EL (cell line): Measurements from ENCODE around the gene MYOM1.
"Not testable (repeated sequence)": the region's sequence is repeated elsewhere in the genome, so short reads cannot be mapped to it uniquely, and the experiment has no call there.

Experiments used
- DNase-seq: peaks from one replicate; pipeline ENCODE4 v3.0.0-alpha.2; 2016

The MYOM1 gene

DNA sequence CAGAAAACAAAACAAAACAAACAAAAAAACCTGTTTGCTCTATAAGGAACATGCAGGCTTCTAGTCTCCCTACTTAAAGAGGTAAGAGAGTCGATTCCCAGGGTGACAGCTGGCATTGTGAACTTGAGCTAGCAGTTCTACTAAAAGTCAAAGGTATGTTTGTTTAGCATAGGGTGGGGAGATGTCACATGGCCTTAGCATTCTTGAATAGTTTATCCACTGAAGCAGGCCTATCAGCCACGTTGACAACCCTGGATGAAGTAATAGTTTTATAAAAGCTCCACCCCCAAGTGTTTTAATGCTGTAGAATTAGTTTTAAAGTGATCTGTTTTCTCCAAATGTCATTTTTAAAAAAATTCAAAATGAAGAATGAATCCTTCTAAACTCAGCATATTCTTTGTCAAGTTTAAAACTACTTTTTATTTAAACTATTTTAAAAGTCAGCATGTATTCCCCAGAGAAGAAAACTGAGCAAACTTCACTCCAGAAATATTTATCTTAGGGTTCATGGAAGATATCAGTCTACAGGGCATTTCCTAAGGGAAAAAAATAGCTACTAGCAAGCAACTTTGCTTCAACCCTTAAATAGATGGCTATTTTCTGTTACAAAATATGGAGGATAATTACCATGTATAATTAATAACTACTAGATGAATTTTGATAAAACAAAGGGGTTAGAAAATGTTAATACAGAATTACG is 1.7 kb downstream of the MYOM1 start:
- peak; percentile 6 for DNase-seq

- no peak for DNase-seq
Observed at GRCh38 chr18:3216987-3217386, 2.8 kb downstream of the MYOM1 start.

- no peak for DNase-seq
Observed at GRCh38 chr18:3214855-3215637, 4.7 kb downstream of the MYOM1 start.

- DNase-seq = no peak
Observed at GRCh38 chr18:3213300-3214059, 6.3 kb downstream of the MYOM1 start.

GRCh38 chr18:3212657-3213056 is 7.1 kb downstream of the MYOM1 start:
- no peak for DNase-seq

DNA sequence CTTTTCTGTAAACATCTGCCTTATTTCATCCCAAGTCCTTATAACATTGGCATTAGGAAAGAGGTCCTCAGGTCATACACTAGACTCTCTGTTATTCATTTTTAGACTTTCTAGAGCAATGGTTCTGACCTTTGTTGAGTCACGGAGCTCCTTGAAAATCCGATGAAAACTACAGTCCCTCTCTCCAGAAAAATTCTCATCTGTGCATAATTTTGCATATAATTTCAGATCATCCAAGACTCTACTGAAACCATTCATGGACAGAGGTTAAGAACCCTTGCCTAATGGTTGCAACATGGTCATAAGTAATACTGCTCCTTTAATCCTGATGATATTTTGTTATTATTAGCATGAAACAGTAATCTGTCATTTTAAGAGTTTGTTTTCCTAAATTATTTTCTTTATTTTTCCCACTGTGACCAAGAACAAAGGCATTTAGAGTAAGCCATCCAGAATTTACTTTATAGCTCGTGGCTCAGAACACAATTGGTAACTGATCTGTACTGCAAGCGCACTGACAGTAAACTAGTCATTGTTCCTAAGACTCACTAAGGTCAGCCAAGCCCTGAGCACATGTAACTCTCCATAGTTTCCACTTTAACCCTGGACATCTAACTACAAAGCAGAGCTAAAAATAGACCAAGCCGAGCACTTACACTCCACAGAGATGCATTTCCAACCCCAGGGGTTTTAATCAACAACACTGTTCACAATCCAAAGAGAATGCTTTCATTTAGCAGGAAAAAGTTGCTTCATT is 8.4 kb downstream of the MYOM1 start:
- peak; percentile 7 for DNase-seq

DNA sequence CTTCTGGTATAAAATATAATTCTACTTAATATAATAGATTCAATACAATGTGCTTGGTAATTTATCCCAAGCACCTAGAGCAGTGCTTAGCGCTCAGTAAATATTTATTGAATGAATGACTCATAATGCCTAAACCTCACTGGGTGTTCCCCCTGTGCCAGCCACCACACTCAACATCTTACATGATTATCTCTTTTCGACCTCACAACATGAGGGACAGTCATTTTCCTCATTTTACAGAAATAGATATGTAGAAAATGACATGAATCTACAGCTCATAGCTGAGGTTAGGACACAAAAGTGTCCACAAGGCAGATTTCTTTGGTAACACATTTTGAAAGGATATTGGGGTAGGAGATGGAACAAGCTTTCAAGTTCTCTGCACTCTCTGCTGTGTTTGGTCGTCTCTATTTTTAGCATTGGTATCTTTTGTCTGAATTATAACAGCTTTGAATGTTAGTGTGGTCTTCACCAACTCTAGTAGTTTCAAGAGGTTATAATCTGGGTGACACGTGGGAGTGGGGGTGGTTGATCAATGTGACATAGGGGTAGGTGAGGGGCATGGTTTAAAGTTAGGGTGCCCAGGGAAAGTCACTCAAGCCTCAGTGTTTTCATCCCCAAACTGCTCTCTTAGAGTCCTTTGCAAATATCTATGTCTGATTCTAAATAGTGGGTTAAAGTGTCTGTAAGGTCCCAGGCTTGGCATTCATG is 9.8 kb downstream of the MYOM1 start:
- DNase-seq = no peak

DNA sequence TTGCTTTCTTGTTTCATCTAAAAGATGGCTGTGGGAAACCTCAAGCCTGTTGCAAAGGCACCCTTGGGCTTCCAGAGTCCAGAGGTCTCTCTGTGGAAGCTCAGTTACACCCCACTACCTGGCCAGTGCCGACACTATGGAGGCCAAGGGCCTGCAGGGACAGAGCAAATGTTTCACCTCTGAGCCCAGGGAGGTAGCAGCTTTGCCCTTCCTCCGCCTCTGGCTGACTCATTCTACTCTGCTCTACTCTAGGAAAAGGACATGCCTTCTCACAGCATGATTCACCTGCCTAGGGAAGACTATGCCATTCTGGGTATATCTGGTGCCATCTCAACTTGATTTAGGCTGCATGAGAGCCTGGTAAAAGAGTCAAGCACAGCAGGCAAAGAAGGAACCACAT is 12.2 kb downstream of the MYOM1 start:
- DNase-seq = peak; percentile 35

DNA sequence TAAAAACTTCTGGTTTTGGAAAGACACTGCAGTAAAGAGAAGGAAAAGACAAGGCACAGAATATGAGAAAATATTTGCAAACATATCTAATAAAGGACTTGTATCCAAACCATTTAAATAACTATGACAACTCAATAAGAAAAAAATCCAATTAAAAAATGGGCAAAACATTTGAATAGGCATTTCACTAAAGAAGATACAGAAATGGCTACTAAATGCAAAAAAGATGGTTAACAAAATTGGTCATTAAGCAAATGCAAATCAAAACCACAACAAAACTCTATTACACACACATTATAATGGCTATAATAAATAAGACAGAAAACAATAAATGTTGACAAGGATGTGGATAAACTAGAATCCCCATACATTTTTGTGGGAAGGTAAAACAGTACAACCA is 14.5 kb downstream of the MYOM1 start:
- DNase-seq = no peak

DNA sequence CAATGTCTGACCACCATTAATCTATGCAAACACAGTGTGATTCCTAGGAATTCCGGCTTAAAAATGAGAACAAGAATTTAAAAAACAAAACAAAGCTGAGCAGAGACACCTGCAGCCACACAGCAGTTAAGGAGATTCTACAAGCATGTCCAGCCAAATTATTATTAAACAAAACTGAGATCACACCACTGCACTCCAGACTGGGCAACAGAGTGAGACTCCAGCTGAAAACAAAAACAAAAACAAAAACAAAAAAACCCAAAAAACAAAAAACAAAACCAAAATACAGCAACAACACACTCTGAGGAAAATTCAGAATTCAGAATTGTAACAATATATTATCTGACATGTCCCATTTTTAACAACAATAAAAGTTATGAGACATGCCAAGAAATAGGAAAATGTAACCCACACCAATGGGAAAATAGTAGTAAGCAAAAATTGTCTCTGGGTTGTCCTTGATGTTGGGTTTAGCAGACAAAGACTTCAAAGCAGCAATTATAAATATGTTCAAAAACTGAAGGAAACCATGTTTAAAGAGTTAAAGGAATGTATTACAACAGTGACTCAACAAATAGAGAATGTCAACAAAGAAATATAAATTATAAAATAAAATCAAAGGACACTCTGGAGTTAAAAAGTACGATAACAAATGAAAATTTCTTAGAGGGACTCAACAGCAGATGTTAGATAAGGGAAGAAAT is 19.7 kb downstream of the MYOM1 start:
- DNase-seq = no peak

DNA sequence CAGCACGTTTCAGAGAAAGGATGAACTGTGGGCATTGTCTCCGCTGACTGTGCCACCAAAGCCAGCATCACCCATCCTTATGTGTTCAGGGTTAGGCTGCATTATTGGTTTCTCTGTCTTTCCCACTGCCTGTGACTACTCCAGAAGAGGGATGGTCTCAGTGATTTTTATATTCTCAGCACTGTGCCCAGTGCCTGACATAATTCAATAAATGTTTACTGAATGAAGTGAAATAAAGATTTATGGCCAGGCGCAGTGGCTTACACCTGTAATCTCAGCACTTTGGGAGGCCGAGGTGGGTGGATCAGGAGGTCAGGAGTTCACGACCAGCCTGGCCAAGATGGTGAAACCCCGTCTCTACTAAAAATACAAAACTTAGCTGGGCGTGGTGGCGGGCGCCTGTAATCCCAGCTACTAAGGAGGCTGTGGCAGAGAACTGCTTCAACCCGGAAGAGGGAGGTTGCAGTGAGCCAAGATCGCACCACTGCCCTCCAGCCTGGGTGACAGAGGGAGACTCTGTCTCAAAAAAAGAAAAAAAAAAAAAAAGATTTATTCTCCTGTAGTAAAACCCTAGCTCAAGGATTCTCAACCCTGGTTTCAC is 21.4 kb downstream of the MYOM1 start:
- DNase-seq = not testable (repeated sequence)

DNA sequence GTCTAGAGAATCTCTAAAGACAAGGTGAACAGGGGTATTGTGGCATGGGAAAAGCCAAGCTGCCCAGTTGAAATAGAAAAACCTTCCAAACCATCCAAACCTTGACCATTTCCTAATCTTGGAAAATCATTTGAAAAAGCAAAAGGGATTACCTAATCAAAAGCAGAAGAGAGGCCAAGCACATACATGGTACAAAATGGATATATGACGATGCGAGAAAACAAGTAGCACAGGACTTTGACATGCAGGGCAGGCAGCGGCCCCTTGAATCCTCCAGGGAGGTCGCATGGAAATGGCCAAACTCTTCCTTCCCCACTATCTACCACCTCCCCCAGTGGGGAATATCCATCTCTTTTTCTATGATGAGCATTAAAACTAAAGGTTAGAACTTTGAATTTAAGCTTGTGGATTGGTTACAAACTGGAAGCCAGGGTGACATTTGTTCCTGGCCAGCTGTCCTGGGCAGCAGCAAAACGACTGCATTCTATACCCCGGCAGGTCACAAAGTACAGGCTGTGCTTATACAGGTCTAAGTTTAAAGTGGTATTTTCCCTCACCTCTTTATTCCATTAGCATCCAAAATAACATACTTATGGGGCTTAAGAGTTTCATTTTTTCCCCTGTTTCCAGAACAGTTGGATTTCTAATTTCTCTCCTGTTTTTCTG is 24.7 kb downstream of the MYOM1 start:
- no peak for DNase-seq

DNA sequence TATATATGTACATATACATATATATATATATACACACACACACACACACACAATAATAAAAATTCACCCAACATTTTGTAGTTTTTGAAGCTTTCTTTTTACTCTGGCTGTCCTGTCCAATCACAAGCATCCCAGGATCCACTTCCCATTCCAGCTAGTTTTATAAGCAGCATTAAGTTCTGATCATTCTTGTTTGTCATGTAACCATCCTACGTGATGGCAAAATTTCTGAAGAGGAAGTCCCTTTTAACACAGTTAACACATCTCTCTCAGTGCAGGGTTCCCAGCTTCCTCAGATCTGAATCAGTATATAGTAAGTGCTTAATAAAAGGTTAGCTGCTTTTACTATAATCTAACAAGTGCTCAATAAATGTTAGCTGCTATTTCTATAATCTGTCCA is 26.4 kb downstream of the MYOM1 start:
- no peak for DNase-seq

GRCh38 chr18:3192752-3193151 is 27.0 kb downstream of the MYOM1 start:
- DNase-seq = no peak

- no peak for DNase-seq
Observed at GRCh38 chr18:3192286-3192685, 27.5 kb downstream of the MYOM1 start.

DNA sequence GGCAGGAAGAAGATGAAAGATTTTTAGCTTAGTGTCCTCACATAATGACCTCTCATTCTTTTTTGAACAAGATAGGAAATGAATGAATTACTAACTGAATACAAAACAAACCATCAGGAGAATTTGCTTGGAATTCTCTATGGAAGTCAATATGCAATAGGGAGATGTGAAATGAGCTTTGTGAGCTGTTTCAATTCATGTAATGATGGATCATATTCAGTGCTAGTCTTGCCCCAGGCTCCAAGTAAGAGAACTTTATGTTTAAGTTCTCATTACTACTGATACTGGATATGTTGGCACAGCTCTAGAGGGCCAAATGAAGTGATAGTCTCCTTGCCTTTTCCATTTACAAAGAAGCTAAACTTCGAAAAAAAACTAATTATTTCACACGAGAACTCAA is 29.2 kb downstream of the MYOM1 start:
- DNase-seq = no peak

DNA sequence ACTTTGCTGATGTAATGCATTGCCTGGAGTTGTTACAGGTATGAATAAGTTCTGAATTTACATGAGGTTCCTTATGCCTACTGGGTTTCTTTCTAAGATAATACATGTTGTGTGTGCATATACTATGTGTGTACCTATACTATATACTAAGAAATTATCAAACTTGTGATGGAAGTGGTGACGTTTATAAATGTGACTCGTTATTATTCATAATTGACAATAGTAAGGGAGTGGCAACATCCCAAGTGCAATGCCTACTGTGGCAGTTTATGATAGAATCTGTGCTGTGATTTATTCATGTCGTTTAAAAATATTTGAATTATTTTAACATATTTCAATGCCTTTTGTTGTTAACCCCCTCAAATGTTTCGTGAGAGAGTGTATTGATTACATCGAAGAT is 29.9 kb downstream of the MYOM1 start:
- DNase-seq = no peak

DNA sequence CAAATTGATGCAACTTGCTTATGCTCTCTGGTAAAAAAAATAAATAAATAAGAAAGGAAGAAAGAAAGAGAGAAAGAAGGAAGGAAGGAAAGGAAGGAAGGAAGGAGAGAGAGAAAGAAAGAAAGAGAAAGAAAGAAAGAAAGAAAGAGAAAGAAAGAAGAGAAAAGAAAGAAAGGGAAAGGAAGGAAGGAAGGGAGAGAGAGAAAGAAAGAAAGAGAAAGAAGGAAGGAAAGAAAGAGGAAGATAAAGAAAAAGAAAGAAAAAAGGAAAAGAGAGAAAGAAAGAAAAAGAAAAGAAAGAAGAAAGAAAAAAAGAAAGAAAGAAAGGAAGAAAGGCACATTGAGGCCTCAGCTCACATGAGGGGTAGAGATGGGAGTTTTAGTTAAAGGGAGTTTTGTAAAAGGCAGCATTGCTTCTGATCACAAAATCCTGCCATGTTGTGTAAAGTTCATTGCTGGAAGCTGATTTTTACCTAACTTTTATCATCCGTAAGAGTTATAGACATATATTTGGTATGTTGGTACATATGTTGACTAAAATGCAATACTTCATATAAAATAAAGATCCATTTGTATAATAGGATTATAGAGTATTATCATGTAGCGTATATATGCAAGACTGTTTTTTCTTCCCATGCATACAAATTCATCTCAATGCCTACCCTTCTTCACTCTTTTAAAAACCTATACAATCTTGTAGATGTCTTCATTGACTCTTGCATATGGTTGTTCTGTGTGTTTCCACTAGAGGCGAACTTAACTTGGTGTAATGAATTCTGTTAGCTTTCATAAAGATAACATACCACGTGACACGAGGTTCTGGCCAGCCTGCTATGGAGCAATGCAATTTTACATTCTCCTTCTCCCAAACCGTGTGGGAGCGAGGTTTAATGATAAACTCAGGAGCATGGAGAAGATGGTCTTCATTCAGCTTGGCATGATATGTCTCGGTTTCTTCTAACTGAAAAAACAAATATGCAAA is 32.8 kb downstream of the MYOM1 start:
- DNase-seq = no peak

DNA sequence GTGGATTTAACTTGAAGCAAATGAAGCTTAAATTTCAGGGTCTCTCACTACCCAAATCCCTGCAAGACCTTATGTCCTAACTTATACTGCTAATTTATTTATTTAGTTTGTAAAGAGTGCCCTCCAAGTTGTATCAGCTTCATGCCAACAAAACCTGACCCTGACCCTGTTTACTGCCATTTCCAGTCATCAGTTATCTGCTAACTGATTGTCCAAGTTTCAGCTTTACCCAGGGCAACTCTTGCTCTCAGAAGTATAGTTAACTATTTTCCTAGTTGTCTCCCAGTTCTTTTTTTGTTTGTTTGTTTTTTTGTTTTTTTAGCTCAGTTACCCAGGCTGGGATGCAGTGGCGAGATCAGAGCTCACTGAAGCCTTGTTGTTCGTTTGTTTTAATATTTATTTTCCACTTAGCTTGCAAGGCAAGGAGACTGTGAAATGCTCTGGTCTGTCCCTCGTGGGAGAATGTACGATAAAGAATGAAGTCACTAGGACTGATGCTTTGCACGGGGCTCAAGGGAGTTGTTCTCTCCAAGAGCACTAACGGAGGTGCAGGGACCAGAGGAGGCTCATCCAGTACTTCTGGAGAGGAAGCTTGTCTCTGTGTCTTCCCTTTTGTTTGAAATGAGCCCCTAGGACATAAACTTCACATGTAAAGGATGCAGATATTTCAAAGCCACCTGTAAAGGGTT is 35.3 kb downstream of the MYOM1 start:
- DNase-seq = no peak
